CD4-positive, alpha-beta T cell treated with Interleukin-4 for 4 hours (primary cell): ENCODE data around the gene TLN1.

Experiments used
- DNase-seq: peaks from one replicate; pipeline ENCODE4 v3.0.0-alpha.2; 2020

Gene TLN1

DNA sequence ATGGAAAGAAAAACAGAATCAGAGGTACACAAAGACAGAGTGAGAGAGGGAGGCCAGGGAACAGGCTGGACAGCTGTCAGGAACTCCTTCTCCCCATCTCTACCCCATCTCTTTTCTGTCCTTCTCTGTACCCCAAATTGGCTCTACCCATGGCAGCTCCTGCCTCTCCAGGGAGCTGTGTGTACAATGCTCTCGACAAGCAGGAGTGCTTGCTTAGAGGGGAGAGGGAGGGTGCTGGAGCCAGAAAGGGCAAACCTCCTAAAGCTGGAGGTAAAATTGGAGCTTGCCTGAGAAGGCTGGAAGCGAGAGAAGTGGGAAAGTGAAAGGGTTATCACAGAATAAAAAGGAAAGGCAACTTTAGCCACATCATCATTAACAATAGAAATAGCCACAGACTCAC is 48.7 kb downstream of the TLN1 start:
- DNase-seq = no peak

DNA sequence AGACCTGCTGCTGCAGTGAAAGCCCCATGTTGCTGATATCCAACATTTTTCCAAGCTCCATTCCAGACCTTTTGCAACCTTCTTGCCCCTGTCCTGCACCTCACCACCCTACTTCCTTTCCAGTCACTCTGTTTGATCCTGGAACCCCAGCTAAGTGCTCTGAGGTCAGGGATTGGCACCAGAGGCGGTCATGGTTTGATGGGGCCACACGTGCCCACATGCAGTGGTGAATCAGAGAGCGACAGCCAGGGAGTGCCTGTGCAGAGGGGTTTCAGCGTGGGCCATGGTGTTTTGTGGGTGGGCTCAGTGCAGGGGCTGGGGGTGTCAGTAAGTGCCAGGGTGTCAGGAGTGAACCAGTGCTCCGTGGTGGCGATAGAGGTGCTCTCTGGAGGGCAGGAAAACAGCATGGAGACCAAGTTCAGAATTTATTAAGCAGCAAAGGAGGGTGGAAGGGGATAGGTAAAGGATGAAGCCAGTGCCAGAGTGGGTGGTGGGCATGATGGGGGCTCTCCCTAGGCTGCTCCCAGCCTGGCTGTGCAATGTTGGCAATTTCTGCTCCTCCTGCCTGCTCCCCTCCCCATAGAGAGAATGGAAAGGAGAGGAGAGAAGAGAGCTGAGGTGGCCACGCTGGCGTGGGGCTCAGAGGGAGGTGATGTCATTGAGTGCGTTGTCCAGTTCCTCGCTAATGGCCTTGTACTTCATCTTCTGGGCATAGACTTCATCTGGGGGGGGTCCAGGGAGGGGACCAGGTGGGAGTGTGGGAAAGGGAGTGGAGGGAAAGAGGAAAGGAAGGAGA is 49.3 kb downstream of the TLN1 start:
- no peak for DNase-seq

DNA sequence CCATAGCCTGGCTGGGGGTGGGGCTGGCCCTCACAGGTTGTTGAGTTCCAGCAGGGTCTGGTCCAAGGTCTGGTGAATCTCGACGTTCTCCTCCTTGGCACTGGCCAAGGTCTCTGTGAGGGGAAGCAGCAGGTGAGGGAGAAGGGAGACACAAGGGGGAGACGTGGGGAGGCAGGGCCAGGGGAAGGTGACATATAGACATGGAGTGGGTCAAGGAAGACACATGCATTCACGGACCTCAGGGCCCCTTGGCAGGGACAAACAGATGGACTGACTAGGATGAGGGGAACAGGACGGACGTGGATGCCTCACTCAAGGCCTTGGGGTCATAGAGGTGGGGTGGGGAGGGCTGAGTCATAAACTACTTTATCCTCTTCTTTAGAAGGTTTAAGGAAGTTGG is 49.9 kb downstream of the TLN1 start:
- DNase-seq = no peak

DNA sequence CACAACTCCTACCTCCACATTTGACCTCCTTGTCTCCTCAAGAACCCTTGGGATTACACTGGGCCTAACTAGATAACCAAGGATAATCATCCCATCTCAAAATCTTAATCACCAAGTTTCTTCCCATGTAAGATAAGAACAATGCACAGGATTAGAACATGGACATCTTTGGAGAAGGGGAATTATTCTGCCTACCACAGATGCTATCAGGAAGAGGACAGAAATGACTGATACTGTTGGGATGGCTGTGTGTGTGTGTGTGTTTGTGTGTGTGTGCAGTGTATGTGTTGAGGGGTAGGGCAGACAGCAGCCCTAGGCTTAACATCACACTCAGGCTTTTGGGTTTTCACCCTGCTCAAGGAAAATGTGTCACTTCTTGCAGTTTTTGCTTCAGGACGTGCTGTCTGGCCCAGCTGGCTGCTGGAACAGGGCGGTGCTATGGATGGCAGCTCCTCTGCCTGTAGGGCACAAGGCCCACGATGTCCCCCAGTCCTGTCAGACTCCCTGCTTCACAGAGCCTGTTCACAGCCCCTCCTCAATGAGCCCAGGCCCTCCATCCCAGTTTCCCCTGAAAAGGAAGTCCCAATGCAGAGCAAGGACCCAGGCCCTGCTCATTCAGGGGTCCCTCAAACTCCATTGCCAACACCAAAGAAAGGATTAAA is 50.5 kb downstream of the TLN1 start:
- no peak for DNase-seq

DNA sequence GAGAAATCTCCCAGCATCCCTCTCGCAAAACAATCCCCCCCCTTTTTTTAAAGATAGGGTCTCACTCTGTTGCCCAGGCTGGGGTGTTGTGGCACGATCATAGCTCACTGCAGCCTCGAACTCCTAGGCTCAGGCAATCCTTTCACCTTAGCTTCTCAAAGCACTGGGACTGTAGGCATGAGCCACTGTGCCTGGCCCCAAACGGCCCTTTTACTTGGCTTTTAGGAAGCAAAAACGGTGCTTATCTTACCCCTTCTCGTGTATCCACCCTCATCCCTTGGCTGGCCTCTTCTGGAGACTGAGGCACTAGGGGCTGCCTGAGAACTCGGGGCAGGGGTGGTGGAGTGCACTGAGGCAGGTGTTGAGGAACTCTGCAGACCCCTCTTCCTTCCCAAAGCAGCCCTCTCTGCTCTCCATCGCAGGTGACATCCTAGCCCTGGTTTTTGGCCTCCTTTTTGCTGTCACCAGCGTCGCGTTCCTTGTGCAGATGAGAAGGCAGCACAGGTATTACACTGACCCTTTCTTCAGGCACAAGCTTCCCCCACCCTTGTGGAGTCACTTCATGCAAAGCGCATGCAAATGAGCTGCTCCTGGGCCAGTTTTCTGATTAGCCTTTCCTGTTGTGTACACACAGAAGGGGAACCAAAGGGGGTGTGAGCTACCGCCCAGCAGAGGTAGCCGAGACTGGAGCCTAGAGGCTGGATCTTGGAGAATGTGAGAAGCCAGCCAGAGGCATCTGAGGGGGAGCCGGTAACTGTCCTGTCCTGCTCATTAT is 51.5 kb downstream of the TLN1 start:
- no peak for DNase-seq

DNA sequence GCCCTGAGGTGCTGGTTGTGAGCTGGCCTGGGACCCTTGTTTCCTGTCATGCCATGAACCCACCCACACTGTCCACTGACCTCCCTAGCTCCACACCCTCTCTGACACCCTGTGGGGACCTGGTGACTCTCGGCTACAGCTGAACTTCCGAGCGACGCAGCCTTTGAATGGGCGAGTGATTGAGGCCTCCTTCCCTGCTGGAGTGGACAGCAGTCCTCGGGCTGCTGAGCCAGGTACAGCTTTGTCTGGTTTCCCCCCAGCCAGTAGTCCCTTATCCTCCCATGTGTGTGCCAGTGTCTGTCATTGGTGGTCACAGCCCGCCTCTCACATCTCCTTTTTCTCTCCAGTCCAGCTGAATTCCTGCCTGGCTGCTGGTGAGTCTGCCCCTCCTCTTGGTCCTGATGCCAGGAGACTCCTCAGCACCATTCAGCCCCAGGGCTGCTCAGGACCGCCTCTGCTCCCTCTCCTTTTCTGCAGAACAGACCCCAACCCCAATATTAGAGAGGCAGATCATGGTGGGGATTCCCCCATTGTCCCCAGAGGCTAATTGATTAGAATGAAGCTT is 52.1 kb downstream of the TLN1 start:
- no peak for DNase-seq

DNA sequence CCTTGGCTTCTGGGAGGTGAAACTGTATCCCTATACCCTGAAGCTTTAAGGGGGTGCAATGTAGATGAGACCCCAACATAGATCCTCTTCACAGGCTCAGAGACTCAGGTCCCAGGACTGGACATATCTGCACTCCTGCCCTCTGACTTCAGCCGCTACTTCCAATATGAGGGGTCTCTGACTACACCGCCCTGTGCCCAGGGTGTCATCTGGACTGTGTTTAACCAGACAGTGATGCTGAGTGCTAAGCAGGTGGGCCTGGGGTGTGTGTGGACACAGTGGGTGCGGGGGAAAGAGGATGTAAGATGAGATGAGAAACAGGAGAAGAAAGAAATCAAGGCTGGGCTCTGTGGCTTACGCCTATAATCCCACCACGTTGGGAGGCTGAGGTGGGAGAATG is 52.9 kb downstream of the TLN1 start:
- DNase-seq = no peak

DNA sequence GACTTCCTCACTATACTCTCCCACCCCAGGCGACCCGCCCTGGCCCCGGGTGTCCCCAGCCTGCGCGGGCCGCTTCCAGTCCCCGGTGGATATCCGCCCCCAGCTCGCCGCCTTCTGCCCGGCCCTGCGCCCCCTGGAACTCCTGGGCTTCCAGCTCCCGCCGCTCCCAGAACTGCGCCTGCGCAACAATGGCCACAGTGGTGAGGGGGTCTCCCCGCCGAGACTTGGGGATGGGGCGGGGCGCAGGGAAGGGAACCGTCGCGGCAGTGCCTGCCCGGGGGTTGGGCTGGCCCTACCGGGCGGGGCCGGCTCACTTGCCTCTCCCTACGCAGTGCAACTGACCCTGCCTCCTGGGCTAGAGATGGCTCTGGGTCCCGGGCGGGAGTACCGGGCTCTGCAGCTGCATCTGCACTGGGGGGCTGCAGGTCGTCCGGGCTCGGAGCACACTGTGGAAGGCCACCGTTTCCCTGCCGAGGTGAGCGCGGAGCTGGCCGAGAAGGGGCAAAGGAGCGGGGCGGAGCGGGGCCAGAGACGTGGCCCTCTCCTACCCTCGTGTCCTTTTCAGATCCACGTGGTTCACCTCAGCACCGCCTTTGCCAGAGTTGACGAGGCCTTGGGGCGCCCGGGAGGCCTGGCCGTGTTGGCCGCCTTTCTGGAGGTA is 56.1 kb downstream of the TLN1 start:
- no peak for DNase-seq

DNA sequence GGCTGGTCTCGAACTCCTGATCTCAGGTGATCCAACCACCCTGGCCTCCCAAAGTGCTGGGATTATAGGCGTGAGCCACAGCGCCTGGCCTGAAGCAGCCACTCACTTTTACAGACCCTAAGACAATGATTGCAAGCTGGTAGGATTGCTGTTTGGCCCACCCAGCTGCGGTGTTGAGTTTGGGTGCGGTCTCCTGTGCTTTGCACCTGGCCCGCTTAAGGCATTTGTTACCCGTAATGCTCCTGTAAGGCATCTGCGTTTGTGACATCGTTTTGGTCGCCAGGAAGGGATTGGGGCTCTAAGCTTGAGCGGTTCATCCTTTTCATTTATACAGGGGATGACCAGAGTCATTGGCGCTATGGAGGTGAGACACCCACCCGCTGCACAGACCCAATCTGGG is 56.8 kb downstream of the TLN1 start:
- DNase-seq = no peak

DNA sequence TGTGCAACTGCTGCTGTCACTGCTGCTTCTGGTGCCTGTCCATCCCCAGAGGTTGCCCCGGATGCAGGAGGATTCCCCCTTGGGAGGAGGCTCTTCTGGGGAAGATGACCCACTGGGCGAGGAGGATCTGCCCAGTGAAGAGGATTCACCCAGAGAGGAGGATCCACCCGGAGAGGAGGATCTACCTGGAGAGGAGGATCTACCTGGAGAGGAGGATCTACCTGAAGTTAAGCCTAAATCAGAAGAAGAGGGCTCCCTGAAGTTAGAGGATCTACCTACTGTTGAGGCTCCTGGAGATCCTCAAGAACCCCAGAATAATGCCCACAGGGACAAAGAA is 58.0 kb downstream of the TLN1 start:
- no peak for DNase-seq

DNA sequence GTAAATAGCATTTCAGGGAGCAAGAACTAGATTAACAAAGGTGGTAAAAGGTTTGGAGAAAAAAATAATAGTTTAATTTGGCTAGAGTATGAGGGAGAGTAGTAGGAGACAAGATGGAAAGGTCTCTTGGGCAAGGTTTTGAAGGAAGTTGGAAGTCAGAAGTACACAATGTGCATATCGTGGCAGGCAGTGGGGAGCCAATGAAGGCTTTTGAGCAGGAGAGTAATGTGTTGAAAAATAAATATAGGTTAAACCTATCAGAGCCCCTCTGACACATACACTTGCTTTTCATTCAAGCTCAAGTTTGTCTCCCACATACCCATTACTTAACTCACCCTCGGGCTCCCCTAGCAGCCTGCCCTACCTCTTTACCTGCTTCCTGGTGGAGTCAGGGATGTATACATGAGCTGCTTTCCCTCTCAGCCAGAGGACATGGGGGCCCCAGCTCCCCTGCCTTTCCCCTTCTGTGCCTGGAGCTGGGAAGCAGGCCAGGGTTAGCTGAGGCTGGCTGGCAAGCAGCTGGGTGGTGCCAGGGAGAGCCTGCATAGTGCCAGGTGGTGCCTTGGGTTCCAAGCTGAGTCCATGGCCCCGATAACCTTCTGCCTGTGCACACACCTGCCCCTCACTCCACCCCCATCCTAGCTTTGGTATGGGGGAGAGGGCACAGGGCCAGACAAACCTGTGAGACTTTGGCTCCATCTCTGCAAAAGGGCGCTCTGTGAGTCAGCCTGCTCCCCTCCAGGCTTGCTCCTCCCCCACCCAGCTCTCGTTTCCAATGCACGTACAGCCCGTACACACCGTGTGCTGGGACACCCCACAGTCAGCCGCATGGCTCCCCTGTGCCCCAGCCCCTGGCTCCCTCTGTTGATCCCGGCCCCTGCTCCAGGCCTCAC is 58.6 kb downstream of the TLN1 start, which contains the start of gene CA9:
TSS of gene CA9 (plus strand) at position 797 of the 893 bp plus-strand sequence. CDS start at position 829, 32 bp downstream.
- no peak for DNase-seq

DNA sequence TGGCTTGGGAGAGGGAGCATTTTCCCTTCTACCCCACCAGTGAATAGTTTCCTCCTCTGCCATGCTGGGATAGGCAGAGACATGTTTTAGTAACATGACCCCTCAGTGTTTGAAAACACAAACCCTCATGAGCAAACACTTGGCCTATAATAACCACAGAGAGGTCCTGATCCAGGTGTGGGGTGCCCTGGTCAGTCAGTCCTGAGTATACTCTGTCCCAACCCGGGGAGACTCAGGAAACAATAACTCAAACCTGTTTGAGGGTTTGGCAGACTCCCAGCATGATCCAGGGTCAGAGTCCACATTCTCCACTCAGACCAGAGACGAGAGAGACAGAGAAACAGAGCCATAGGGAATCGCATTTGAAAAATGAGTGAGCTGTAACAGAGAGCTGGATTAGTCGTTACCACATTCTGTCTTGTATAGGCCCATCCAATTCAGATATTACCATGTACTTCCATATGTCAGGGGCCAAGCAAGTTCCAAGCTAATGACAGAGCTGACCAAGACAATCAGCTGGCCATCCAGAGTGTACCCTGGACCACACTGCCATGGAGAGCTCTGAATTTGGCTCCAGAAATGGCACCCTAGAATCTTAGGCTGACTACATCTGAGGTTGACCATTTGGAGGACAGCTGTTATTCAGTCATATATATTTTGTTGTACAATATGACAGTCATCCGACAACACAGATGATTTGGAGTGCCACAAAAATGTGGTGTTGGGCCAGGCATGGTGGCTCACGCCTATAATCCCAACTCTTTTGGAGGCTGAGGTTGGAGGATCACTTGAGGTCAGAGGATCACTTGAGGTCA is 62.5 kb downstream of the TLN1 start:
- DNase-seq = no peak

DNA sequence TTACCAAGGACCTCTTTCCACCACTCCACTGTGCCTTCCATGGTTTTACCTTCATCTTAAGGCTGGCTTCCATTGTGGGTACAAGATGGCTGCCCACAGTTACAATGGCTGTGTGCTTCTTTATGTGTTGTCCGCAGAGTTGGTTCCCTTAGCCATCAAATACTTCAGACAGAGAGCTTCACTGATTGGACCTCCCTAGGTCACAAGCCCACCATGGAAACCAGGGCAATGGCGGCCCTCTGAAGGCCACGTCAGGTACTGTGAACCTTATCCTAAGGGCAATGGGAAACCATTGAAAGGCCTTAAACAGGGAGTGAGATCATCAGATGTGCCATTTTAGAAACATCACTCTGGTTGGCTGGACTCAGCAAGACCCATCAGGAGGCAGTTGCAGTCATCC is 64.1 kb downstream of the TLN1 start:
- DNase-seq = no peak

DNA sequence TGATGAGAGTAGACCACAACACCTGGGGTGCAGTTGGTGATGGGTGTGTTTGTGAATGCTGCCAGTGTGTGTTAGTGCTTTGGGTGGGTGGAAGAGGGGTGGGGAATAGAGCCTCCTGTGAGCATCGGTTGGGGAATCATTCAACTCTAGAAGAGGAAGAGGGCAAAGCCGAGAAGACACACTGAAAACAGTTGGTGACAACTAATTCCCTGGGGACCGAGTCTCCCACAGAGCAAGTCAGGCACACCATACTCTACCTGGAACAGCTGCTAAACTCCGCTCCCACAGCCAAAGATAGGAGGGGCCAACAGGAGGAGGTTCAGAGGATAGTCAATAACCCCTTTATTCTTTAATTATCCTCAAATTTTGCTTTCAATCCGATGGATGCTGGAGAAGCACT is 65.4 kb downstream of the TLN1 start:
- DNase-seq = no peak

DNA sequence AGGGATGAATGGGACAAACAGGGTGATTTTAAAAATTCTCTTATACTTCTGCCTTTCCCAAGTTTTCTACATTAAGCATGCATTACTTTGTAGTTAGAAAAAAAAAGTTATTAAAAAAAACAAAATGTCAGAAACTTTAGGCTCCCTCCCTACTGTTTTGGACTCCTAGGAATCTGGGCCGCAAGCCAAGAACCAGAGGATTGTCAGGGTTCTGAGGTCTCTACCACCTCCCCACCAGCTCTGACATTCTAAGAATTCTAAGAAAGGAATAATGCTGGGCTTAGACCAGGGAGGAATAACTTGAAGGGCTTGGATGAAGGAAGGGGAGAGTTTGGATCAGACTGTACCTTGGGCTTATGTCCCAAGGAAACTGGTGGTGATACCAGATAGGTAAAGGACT is 66.0 kb downstream of the TLN1 start:
- no peak for DNase-seq

DNA sequence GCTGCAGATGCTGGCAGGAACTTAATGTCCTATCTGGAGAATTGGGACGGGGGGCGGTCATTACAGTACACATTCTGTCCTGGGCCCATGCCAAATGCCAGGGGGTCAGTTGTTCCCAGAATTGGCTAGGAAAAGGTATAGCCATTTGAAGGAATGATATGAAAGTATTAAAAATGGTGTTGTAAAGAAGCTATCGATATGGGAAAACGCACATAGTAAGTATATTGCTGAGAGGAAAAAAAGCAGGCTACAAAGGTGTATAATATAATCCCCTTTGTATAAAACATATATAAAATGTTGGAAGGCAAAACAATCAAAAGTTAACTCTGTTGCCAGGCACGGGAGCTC is 66.5 kb downstream of the TLN1 start:
- DNase-seq = no peak

DNA sequence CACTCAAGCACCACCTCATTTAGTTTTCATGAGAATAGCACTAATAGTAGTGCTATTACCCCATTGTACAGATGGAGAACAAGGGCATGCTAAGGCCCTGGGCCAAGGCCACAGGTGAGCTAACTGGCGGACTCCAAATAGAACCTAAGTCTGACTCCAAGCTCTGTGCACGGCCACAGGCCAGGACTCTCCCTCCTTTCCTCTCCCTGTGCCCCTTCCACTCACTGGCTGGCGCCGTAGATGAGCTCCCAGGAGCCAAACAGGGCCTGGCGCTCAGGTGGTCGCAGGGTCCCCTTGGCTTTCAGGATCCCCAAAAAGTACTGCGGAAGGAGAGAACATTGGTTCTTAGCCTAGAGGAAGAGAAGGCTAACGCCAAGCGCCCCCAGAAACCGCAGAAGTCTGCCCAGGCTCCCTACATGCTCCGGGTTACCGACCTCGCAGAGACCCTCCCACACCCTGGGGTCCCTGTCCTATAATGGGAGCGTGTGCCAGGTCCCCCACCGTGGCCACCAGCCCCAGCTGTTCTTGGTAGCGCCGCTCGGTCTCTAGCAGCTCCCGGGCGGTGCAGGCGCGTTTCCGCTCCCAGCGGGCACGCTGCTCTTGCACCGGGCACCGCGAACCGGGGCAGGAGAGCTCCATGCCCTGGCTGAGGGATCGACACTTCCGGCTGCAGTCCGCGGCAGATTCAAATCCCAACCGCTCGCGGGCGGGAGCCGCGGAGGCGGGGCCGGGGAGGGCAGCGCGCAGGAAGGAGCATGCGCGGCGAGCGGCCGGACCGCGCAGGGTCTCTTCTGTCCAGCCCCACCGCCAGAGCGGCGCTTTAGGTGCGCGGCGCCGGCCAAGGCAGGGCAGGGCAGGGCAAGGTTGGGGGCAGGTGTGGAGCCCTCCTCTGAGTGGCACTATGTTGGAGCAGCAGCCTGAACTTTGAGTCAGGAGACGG is 67.2 kb downstream of the TLN1 start, which contains the start of gene ARHGEF39:
TSS of gene ARHGEF39 (minus strand) at position 665 of the 940 bp plus-strand sequence. CDS start at position 639, 26 bp downstream.
- peak; percentile 53 for DNase-seq

DNA sequence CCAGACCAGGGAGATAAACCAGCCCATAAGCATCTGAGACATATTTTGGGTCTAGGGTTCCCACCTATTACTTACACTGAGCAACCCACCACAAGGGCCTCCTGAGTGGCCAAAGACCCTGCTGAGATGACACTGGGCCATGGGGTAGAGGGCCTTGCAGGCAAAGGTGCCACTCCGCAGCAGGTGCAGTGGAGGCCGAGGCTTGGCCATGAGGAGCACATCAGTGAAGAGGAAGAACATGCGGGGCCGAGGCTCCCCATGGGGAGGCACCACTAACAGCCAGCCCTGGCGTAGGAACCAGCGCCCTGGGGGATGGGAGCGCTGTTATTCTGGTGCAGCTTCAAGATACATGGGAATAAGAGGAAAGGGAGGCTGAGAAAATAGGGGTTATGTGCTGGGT is 69.6 kb downstream of the TLN1 start:
- no peak for DNase-seq

DNA sequence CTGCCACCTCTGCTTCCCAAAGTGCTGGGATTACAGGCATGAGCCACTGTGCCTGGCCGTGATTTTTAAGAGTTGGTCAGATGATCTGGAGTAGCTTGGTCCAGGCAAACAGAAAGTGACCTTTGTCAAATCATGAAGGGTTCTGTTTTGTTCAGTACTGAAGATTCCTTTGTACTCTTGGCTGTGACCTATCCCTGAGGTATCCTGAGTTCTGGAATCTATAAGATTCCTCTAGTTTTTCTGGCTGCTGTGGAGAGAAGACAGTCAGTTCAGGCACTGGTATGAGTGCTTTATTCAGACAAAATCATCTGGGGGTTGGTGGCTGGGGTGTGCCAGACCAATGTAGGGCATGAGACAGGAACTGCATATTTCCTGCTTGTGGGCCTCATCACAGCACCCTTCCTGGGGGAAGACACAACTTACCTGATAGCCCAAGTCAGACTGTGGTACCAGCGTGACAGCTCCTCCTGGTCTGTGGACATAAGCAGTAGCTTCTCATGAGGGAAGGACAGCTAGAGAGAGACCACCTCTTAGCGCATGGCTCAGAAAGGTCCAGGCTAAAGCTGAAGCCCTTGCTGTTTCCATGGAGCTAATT is 70.1 kb downstream of the TLN1 start:
- DNase-seq = peak; percentile 62
